Measurements from ENCODE around the gene ARHGEF1.

ARHGEF1 gene, protein sequence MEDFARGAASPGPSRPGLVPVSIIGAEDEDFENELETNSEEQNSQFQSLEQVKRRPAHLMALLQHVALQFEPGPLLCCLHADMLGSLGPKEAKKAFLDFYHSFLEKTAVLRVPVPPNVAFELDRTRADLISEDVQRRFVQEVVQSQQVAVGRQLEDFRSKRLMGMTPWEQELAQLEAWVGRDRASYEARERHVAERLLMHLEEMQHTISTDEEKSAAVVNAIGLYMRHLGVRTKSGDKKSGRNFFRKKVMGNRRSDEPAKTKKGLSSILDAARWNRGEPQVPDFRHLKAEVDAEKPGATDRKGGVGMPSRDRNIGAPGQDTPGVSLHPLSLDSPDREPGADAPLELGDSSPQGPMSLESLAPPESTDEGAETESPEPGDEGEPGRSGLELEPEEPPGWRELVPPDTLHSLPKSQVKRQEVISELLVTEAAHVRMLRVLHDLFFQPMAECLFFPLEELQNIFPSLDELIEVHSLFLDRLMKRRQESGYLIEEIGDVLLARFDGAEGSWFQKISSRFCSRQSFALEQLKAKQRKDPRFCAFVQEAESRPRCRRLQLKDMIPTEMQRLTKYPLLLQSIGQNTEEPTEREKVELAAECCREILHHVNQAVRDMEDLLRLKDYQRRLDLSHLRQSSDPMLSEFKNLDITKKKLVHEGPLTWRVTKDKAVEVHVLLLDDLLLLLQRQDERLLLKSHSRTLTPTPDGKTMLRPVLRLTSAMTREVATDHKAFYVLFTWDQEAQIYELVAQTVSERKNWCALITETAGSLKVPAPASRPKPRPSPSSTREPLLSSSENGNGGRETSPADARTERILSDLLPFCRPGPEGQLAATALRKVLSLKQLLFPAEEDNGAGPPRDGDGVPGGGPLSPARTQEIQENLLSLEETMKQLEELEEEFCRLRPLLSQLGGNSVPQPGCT

DNA sequence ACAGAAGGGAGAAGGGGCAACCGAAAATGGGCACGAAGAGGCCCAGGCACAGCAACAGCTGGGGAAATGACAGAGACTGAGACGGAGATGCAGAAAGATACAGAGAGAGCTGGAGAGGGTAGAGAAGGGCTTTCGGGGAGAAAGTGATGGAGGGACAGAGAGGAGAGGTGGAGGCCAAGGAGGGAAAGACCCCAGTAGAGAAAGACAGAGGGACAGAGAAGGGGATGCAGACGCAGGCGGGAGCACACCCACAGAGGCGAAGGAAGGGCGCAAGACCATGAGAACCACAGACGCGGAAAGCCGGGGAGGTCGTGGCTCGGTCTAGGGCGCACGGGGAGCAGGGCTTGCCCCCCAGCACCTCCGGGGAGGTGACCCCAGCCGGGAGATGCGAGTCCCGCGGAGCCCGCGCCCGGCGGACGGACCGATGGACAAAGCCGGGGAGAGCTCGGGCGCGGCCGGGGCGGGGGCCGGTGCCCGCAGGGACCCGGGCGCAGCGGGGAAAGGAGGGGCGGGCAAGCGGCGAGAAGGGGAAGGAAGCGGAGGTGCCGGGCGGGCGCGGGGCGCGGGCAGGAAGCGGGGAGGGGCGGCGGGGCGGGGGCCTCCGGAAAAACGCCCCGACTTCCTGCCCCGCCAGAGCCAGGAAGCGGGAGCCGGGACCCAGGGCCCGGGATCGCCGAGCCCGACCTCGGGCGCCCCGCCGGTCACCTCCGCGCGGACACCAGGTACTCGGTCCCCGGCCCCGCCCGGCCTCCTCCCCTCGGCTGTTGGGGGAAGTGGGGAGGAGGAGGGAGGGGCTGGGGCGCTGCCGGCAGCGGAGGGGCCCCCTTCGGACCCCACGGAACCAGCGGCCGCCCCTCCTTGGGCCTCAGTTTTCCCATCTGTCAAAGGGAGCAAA is at the start of gene ARHGEF1:
TSS of gene ARHGEF1 (plus strand) at position 617 of the 895 bp plus-strand sequence. CDS start 4,899 bp downstream, outside the sequence.
- peak; percentile 10 for DNase-seq

DNA sequence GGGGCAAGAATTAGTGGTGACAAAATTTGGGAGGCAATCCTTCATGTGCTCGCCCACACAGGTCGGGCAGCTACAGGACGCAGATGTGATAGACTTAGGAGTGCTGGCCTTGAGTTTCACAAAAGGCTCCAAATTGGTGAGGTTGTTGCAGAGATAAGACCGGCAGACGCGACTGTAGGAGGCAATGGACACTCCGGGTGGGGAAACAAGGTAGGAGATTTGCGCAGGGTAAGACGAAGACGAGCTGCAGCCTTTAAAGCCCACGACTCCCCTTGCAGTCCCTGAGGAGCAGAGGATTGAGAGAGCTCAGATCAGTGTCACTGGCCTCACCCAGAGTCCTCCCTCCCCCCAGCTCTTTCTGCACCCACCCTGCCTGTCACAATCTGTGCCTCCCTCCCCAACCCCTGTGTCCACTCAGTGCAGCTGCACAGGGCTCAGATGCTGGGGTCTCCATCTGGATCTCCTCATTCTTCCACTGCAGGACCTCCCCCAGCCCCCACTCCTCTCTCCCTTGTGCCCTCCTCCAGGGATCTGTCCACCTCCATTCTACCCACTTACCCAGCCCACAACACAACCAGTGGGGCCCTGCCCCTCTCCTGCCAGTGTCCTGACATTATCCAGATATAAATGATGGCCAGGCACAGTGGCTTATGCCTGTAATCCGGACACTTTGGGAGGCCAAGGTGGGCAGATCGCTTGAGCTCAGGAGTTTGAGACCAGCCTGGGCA is 44.8 kb upstream of the ARHGEF1 start:
- no peak for DNase-seq

DNA sequence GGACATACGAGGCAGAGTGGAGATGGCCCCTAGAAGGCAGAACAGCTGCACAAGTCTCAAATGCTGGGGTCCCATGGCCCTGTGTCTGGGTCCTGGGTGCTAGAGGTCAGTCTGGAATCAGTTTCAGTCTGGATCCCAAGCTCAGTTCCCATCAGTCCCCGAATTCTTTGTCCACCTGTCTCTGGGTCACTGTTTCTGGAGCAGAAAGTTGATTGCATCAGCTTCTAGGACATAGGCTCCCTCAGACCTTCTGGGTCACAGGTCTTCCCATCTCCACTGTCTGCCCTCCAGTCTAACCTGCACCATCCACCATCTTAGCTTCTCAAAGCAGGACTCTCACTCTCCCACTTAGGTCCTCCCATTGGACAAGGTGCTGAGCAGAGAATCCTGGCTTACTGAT is 43.8 kb upstream of the ARHGEF1 start:
- no peak for DNase-seq

DNA sequence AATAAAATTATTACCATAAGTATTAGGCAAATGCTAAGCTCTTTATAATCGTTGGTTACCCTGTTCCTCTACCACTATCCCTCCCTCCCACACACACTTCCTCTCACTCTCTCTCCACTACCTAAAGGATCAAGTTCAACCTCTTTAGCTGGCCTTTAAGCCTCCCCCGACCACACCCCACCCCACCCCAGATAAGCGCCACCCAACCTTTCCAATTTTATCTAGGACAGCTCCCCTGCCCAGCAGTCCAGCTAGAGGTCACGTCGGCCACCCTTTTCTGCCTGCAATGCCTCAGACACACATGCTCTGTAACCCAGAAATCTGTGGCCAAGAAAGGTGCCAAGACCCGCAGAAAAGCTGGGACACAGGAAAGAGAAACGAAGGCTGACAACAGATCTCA is 39.6 kb upstream of the ARHGEF1 start:
- DNase-seq = no peak

DNA sequence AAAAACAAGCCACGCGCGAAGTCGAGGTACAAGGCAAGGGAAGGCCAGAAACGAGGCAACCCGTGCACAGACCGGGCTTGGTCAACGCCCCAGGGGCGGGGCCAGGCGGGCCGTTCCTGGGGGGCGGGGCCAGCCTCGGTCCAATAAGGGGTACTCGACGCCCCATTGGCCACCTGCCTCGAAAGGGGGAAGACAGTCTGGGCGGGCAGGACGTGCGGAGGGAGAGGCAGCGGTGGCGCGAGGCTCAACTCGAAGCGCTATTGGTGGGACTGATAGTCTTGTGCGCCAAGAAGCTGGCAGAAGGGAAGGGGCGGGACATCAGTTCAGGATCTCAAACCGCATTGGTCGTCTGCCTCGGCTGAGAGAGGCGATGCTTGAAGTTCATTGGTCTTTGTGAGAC is 38.4 kb upstream of the ARHGEF1 start, which contains the start of gene LYPD4:
TSS of gene LYPD4 (minus strand) at position 83 of the 400 bp plus-strand sequence. CDS start 5,398 bp downstream, outside the sequence.
- DNase-seq = no peak

DNA sequence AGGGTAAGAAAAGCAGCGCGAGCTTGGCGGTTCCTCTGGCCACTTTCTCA is 38.2 kb upstream of the ARHGEF1 start, which contains the start of gene DMRTC2:
TSS of gene DMRTC2 (plus strand) at position 42 of the 50 bp plus-strand sequence. CDS start 2,387 bp downstream, outside the sequence.
- DNase-seq = no peak

DNA sequence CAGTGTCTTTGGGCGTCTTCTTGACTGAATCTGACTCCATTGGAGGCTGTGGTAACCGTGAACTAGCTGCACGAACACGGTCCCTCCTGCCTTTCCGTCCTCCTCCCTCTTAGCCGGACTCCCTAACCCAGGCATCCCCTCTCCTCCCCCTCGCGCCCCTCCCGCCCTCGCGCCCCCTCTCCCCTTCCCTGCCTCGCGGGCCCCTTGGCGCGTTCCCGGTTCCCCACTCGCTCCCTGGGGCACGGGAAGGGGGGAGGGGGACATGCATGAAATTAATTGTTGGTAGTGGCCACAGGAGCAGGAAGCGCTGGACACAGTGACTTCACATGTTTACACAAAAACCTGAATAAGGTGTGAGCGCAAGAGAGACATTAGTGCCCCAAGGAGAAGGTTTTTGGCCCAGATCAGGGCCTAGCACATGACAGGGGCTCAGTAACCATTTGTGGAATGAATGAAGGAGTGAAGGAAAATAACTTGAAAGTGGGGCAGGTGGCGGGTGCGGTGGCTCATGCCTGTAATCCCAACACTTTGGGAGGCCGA is 37.9 kb upstream of the ARHGEF1 start:
- DNase-seq = no peak

DNA sequence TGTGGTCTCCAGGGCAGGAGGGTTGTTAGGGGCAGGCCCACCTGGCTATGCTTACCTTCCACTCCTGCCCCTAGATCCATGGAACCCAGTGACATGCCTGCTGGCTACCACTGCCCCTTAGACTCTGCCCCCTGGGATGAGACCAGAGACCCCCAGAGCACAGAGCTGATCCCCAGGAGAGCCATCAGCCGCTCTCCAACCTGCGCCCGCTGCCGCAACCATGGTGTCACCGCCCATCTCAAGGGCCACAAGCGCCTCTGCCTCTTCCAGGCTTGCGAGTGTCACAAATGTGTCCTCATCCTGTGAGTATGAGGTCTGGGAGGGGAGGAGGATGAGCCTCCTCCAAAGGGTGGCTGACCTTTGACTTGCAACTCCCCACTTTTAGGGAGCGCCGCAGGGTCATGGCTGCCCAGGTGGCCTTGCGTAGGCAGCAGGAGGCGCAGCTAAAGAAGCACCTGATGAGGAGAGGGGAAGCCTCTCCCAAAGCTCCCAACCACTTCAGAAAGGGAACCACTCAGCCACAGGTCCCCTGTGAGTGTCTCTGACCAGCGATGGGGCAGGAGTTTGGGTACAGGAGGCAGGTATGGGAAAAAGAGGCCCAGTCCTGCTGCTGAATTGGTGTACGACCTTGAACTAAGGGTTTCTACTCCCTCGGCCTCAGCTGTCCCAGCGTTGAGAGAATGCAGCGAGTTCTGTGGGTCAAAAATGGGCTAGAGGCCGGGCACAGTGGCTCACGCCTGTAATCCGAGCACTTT is 35.5 kb upstream of the ARHGEF1 start:
- DNase-seq = no peak

DNA sequence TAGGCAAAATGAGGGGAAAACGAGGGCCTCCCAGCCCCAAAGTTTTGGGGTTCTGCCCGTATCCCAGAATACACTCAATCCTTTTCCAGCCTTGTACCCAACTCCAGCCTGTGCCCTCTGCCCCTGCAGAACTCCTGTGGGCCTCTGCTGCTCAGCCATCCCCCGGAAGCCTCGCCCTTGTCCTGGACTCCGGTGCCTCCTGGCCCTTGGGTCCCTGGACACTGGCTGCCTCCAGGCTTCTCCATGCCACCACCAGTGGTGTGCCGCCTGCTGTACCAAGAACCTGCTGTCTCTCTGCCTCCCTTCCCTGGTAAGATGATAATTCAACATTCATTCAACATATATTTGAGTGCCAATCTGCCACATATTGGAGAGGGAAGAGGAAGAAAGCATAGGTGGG is 34.3 kb upstream of the ARHGEF1 start:
- DNase-seq = no peak

DNA sequence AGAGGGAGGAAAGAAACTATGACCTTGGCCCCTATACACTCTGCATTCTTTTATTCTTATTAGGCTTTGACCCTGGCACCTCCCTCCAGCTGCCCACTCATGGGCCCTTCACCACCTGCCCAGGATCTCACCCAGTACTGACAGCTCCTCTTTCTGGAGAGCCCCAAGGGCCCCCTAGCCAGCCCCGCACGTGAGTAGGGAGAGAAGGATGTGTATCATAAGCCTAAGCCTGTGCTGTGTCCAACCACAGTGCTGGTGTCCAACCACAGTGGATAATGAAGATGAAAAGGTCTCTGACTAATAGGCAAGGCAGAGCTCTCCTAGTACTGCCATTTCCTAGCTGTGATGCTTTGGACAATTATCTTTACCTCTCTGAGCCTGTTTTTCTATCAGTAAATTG is 33.9 kb upstream of the ARHGEF1 start:
- DNase-seq = no peak

DNA sequence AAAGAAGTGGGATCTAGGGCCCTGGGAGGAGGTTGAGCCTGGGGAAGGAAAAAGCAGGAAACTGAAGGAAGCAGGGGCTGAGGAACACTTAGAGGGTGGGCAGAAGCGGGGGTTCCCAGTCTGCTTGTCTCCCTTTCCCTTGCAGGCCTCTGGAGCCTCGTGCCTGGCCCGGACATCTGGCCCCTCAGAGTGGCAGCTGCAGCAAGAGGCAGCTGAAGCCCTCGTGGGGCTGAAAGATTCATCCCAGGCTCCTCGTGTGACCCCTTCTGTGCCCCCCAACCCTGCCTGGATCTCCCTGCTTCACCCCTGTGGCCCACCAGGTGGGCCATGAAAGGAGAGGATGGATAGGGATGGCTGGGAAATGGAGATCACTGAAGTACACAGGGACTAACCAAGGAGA is 32.6 kb upstream of the ARHGEF1 start:
- DNase-seq = no peak

DNA sequence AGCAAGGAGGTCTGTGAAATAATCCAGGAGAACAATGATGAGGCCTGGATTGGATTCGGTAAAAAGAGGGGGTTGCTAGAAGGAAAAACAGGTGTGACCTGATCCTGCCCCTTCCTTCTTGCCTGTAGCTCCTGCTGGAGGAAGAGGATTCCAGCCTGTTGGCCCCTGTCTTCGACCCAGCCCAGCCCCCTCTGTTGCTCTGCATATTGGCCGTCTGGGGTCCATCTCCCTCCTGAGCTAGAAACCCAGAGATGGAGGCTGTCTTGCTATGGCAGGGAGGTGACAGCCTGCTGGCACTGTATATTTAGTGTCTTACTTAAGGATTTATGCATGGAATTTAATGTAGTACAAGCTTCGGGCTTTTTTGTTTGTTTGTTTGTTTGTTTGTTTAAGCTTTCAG is 31.5 kb upstream of the ARHGEF1 start:
- no peak for DNase-seq

DNA sequence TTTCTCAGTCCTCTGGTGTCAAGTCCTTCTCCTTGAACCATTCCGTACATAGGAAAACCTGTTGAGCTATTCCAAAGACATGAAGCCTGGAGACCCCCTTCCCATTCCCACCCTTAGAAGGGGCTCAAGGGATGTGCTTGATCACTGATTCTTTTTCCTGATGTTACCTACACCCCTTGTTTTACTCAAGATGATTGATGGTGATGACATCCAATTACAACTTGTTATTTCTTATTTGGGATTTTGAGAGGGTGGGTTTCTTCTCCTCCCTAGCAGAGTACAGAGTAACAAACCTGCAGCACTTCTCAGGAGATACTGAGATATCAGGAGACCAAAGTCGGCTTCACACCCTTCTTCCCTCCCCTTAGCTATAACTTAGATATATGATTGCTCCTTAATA is 29.6 kb upstream of the ARHGEF1 start:
- no peak for DNase-seq

DNA sequence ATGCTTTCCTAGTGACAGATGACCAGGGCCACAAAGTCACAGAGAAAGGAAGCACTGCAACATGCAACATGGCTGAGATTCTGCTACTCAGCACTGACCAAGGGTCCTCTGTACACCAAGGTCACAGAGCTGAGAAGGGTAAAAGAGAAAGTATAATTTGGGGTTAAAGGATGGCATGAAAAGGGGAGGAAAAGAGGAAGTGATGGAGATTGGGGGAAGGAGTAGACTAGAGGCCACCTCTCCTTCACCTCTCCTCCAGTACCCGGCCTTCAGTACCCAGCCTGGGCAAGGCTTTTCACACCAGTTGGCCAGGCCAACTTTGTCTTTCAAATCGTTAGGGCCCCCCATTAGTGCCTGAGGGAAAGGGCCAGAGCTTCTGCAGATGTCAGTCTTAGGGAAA is 29.2 kb upstream of the ARHGEF1 start:
- no peak for DNase-seq

DNA sequence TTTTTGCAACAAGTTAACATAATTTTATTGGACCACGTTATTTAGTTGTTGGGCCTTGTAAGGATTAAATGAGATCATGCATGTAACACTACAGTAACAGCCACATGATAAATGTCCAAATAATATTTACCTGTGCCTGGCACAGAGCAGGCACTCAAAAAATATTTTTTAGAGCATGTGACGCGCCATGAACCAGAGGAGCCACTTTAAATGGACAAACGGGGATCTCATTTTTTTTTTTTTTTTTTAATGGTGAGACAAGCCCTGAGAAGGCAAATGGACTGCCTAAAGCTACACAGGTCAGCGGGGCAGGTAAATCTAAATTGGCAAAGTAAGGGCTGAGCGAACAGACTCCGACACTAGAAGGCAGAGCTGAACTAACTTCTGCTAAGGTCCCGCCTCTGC is 23.8 kb upstream of the ARHGEF1 start:
- DNase-seq = no peak

DNA sequence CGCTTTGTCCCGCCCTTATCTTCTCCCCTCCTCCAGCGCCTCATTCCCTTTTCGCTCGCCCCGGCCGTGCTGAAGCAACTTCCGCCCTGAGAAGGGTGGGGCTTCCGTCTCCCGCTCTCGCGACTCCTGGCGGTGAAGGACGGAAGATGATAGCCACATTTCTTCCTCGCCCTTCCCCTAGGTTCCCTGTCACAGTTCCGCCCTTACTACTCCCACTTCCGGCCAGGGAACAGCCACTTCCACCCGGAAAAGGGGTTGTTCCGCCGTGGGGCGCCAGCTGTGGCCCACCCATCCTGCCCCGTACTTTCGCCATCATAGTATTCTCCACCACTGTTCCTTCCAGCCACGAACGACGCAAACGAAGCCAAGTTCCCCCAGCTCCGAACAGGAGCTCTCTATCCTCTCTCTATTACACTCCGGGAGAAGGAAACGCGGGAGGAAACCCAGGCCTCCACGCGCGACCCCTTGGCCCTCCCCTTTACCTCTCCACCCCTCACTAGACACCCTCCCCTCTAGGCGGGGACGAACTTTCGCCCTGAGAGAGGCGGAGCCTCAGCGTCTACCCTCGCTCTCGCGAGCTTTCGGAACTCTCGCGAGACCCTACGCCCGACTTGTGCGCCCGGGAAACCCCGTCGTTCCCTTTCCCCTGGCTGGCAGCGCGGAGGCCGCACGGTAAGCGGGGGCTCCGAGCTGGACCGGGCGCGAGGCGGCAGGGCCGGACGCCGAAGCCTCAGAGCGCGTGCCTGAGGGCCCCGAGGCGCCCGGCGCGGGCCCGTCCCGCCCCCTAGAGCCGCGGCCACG is 23.2 kb upstream of the ARHGEF1 start, which contains the start of gene RPS19:
TSS of gene RPS19 (plus strand) at position 638 of the 801 bp plus-strand sequence. CDS start 520 bp downstream, outside the sequence.
- DNase-seq = peak; percentile 98

DNA sequence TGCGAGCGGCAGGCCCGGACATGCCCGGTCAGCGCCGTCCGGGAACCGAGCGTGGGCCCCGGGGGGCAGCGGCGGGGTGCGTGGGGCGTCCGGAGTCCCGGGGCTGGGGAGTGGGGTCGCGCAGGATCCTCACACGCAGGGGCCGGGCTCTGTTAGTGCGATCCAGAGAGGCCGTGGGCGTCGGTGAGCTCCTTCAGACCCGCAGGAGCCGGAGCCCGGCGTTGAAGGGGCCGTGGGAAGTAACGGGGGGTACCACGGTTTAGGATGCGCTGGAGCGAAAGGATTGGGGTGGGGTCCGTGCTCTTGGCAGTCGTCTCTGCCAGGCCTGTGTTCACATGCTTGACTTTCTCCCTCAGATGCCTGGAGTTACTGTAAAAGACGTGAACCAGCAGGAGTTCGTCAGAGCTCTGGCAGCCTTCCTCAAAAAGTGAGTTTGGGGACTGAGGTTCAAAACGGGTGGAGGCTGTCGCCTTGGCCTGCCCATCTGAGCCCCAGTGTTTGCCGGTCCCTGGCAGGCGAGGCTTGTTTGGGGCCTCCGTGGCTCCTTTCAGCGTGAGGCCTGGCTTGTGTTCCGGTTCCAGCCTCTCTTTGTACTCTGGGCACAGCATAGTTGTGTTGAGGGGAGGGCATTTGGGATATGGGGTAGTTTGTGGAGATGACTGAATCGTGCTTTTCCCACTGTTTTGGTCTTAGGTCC is 22.4 kb upstream of the ARHGEF1 start:
- no peak for DNase-seq

DNA sequence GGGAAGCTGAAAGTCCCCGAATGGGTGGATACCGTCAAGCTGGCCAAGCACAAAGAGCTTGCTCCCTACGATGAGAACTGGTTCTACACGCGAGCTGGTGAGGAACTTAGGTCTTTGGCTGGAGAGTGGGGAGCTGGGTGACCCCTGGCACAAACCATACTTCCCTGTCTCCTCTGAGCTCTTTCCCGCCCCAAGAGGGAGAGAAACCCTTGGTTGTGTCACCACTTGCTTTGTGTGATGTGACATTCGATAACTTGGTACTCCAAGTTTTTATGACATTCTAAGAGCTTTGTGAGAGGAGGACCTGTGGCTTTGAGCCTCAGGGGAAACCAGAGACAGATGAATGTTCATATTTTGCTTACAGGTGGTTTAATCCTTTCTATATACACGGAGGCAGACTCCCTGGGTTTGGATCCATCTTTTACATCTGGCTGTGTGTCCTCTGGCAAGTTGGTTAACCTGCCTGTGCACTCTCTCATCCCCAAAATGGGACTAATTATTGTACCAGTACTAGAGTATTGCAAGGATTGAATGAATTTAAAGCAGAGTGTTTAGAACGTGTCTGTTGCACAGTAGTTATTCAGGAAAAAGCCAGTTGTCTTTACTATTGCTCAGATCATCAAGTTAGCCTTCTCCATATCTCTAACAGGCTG is 21.7 kb upstream of the ARHGEF1 start:
- DNase-seq = no peak

DNA sequence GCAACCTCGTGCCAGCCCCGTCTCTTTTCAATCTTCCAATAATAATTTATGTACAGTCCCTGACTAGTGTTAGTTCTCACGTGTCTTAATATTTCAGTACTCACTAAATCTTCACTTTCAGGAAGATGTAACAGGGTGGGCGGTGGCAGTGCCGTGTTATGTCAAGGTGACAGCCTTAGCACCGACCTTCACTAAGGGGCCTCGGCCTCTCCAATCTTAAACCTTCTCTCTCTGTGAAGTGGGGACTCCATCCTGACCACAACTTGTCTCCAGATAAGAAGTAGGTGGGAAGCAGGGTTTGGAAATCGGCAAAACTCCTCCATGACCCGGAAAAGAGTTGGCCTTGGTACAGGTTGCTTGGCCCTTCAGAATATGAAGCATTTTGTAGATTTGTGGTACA is 21.1 kb upstream of the ARHGEF1 start:
- DNase-seq = no peak

Data from NCI-H2171 treated with DMSO at 0.1 percent for 48 hours (cell line).